K562 (cell line): ENCODE data around the gene TMEM209. TPM values are rescaled to one million over a fixed set of nuclear protein-coding genes. Genes with fewer than 3 reads are reported as not detected.

Source experiments
- ARNT ChIP-seq, 2 experiments: fragments of 450-650 bp; IDR thresholded peaks; 2 replicates each; pipeline ENCODE4 v1.6.1; 2016; ENCODE audit warnings: mild to moderate bottlenecking in 1 of 2
- ETV5 ChIP-seq: sonication (generic); formaldehyde crosslinking; IDR thresholded peaks from 2 replicates; pipeline ENCODE4 v1.4.0; 2020; ENCODE audit warnings: low read depth, mild to moderate bottlenecking, missing genetic modification reagents
- HDAC1 ChIP-seq, 2 experiments: fragments of 450-650 bp; IDR thresholded peaks; 2 replicates each; pipeline ENCODE4 v1.6.1; 2016 to 2017; ENCODE audit warnings: inconsistent platforms in 1 of 2, mild to moderate bottlenecking in 1 of 2, moderate library complexity in 1 of 2
- KDM4B ChIP-seq, 2 experiments: fragments of 450-650 bp in 1 of 2; sonication (generic) in 1 of 2; IDR thresholded peaks; 2 replicates each; pipeline ENCODE4 v1.6.1; 2016 to 2017; ENCODE audit warnings: borderline replicate concordance in 2 of 2, antibody characterized with exemption in 1 of 2, low read depth in 1 of 2, mild to moderate bottlenecking in 1 of 2
- MEIS2 ChIP-seq: fragments of 450-650 bp; IDR thresholded peaks from 2 replicates; pipeline ENCODE4 v1.6.1; 2014; ENCODE audit warnings: mild to moderate bottlenecking; ENCODE audit not compliant: partially characterized antibody
- NCOA1 ChIP-seq: fragments of 450-650 bp; IDR thresholded peaks from 2 replicates; pipeline ENCODE4 v1.6.1; 2016; ENCODE audit warnings: low read depth
- POU5F1 ChIP-seq: fragments of 150-350 bp; IDR thresholded peaks from 2 replicates; pipeline ENCODE4 v1.6.1; 2014; ENCODE audit warnings: borderline replicate concordance, low read length, low read depth, mild to moderate bottlenecking; ENCODE audit not compliant: partially characterized antibody
- SNIP1 ChIP-seq: fragments of 450-650 bp; IDR thresholded peaks from 2 replicates; pipeline ENCODE4 v1.7.1; 2017; ENCODE audit warnings: low read depth, mild to moderate bottlenecking
- STAT5A ChIP-seq: IDR thresholded peaks from 2 replicates; pipeline ENCODE4 v1.6.1; 2012; ENCODE audit warnings: low read length, inconsistent platforms, borderline replicate concordance
- polyA plus RNA-seq, 8 experiments: library from polyadenylated mRNA; depleted of rRNA in 4 of 8; stranded (reverse) in 5 of 8; unstranded in 3 of 8; fragments of >200 nt; fragmentation: Nextera tagmentation in 2 of 8; fragmentation: Illumina TruSeq in 1 of 8; extraction: Ambion mirVana in 2 of 8; extraction: Trizol in 1 of 8; gene quantifications; 2 replicates each; pipeline versions ENCODE4 v1.2.1 to v1.2.3, GENCODE V29; 2011 to 2014; ENCODE audit warnings: inconsistent platforms in 1 of 8, missing spikeins in 1 of 8
- total RNA-seq, 7 experiments: library from RNA; depleted of rRNA in 6 of 7; stranded (reverse); fragments of >200 nt in 6 of 7; fragmentation: Illumina TruSeq in 2 of 7; extraction: Trizol in 2 of 7; gene quantifications; 2 replicates each; pipeline versions ENCODE4 v1.2.1 to v1.2.3, GENCODE V29; 2011 to 2021; ENCODE audit warnings: low replicate concordance in 1 of 7
- TF ChIP-seq, protein P1 (sequence below), 2 experiments: fragments of 150-350 bp in 1 of 2; IDR thresholded peaks; 2 replicates each; pipeline ENCODE4 v1.6.1; 2012 to 2016; ENCODE audit warnings: low read depth in 2 of 2, low read length in 2 of 2, mild to moderate bottlenecking in 1 of 2, moderate library complexity in 1 of 2
- TF ChIP-seq, protein P2 (sequence below): IDR thresholded peaks from 2 replicates; pipeline ENCODE4 v1.6.1; 2011; ENCODE audit not compliant: insufficient read length; ENCODE audit errors: extremely low read depth
- TF ChIP-seq, protein P3 (sequence below): fragments of 450-650 bp; conservative IDR thresholded peaks from 2 replicates; pipeline ENCODE4 v1.6.1; 2016; ENCODE audit warnings: missing genetic modification characterization, low read depth, mild to moderate bottlenecking, missing compliant biosample characterization, moderate library complexity
- TF ChIP-seq, protein P4 (sequence below): fragments of 250-450 bp; sonication (Bioruptor Pico); IDR thresholded peaks from 2 replicates; pipeline ENCODE4 v1.4.0; 2020

TMEM209 gene
- total and polyA plus RNA-seq, 9 of the 15 experiments (the other 6 are each of a cell fraction or from before 2014, with no cell fraction given) = 36.8 to 116 (median 76.6) TPM

DNA sequence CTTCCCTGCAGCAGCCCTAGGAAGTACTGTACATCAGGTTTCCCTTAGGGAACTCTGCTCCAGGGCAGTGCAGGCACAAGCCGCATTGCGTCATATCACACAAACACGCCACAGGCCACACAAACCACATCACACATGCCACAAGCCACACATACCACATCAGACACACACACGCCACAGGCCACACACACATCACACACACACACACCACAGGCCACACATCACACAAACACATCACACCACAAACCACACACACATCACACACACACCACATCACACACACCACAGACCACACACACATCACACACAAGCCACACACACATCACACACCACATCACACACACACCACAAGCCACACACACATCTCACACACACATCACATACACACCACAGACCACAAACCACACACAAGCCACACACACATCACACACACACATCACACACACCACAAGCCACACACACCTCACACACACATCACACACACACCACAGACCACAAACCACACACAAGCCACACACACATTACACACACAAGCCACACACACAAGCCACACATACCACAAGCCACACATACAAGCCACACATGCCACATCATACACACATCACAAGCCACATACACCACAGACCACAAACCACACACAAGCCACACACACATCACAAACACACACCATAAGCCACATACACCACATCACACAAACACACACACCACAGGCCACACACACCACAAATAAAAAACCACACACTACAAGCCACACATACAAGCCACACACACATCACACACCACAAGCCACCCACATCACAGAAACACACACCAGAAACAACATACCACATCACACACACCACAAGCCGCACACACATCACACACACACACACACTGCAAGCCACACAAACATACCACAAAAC lies 53.4 kb downstream of the TMEM209 start (continued):
- TF ChIP-seq, protein P1, sequence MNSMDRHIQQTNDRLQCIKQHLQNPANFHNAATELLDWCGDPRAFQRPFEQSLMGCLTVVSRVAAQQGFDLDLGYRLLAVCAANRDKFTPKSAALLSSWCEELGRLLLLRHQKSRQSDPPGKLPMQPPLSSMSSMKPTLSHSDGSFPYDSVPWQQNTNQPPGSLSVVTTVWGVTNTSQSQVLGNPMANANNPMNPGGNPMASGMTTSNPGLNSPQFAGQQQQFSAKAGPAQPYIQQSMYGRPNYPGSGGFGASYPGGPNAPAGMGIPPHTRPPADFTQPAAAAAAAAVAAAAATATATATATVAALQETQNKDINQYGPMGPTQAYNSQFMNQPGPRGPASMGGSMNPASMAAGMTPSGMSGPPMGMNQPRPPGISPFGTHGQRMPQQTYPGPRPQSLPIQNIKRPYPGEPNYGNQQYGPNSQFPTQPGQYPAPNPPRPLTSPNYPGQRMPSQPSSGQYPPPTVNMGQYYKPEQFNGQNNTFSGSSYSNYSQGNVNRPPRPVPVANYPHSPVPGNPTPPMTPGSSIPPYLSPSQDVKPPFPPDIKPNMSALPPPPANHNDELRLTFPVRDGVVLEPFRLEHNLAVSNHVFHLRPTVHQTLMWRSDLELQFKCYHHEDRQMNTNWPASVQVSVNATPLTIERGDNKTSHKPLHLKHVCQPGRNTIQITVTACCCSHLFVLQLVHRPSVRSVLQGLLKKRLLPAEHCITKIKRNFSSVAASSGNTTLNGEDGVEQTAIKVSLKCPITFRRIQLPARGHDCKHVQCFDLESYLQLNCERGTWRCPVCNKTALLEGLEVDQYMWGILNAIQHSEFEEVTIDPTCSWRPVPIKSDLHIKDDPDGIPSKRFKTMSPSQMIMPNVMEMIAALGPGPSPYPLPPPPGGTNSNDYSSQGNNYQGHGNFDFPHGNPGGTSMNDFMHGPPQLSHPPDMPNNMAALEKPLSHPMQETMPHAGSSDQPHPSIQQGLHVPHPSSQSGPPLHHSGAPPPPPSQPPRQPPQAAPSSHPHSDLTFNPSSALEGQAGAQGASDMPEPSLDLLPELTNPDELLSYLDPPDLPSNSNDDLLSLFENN (IDR thresholded peaks at IDR 0.05; ENCODE audit: low read depth in 2 of 2, low read length in 2 of 2) = no peak
- TF ChIP-seq STAT5A (no peak; the same call in 1 of the 2 replicates), SNIP1 (0 out of 2 replicates have a peak, but pooled peaks have one; percentile 14), ARNT (IDR thresholded peaks at IDR 0.05) (peak in 1 of 2 experiments; percentile 49; a peak in 1 of 4 replicates), POU5F1 (no peak), NCOA1 (0 out of 2 replicates have a peak, but pooled peaks have one; percentile 36), MEIS2 (no peak), ETV5 (0 out of 2 replicates have a peak, but pooled peaks have one; percentile 9), KDM4B (IDR thresholded peaks at IDR 0.05; ENCODE audit: borderline replicate concordance in 2 of 2, low read depth in 1 of 2) (no peak; a peak in 1 of 4 replicates), HDAC1 (IDR thresholded peaks at IDR 0.05) (peak in 1 of 2 experiments; percentile 36; a peak in 1 of 4 replicates)
- TF ChIP-seq, protein P2, sequence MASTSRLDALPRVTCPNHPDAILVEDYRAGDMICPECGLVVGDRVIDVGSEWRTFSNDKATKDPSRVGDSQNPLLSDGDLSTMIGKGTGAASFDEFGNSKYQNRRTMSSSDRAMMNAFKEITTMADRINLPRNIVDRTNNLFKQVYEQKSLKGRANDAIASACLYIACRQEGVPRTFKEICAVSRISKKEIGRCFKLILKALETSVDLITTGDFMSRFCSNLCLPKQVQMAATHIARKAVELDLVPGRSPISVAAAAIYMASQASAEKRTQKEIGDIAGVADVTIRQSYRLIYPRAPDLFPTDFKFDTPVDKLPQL = no peak
- TF ChIP-seq, protein P3, sequence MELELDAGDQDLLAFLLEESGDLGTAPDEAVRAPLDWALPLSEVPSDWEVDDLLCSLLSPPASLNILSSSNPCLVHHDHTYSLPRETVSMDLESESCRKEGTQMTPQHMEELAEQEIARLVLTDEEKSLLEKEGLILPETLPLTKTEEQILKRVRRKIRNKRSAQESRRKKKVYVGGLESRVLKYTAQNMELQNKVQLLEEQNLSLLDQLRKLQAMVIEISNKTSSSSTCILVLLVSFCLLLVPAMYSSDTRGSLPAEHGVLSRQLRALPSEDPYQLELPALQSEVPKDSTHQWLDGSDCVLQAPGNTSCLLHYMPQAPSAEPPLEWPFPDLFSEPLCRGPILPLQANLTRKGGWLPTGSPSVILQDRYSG (tag) = no peak
- TF ChIP-seq, protein P4, sequence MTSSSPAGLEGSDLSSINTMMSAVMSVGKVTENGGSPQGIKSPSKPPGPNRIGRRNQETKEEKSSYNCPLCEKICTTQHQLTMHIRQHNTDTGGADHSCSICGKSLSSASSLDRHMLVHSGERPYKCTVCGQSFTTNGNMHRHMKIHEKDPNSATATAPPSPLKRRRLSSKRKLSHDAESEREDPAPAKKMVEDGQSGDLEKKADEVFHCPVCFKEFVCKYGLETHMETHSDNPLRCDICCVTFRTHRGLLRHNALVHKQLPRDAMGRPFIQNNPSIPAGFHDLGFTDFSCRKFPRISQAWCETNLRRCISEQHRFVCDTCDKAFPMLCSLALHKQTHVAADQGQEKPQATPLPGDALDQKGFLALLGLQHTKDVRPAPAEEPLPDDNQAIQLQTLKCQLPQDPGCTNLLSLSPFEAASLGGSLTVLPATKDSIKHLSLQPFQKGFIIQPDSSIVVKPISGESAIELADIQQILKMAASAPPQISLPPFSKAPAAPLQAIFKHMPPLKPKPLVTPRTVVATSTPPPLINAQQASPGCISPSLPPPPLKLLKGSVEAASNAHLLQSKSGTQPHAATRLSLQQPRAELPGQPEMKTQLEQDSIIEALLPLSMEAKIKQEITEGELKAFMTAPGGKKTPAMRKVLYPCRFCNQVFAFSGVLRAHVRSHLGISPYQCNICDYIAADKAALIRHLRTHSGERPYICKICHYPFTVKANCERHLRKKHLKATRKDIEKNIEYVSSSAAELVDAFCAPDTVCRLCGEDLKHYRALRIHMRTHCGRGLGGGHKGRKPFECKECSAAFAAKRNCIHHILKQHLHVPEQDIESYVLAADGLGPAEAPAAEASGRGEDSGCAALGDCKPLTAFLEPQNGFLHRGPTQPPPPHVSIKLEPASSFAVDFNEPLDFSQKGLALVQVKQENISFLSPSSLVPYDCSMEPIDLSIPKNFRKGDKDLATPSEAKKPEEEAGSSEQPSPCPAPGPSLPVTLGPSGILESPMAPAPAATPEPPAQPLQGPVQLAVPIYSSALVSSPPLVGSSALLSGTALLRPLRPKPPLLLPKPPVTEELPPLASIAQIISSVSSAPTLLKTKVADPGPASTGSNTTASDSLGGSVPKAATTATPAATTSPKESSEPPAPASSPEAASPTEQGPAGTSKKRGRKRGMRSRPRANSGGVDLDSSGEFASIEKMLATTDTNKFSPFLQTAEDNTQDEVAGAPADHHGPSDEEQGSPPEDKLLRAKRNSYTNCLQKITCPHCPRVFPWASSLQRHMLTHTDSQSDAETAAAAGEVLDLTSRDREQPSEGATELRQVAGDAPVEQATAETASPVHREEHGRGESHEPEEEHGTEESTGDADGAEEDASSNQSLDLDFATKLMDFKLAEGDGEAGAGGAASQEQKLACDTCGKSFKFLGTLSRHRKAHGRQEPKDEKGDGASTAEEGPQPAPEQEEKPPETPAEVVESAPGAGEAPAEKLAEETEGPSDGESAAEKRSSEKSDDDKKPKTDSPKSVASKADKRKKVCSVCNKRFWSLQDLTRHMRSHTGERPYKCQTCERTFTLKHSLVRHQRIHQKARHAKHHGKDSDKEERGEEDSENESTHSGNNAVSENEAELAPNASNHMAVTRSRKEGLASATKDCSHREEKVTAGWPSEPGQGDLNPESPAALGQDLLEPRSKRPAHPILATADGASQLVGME (CRISPR knock-in tag) = no peak
